Stimulated activated CD4-positive, alpha-beta T cell treated with anti-CD3 and anti-CD28 coated beads, Interleukin-4, amount 100 ng/mL, for 48 hours (primary cell): Measurements from ENCODE around the gene SUSD6.
A peak's percentile ranks its signal among the peaks of the same experiment; 100 is the strongest.

Experiments
- DNase-seq, 2 donors: peaks; one replicate each; pipeline ENCODE4 v3.0.0-alpha.2; 2020; ENCODE audit warnings: low read depth in 2 of 2

SUSD6 gene, protein sequence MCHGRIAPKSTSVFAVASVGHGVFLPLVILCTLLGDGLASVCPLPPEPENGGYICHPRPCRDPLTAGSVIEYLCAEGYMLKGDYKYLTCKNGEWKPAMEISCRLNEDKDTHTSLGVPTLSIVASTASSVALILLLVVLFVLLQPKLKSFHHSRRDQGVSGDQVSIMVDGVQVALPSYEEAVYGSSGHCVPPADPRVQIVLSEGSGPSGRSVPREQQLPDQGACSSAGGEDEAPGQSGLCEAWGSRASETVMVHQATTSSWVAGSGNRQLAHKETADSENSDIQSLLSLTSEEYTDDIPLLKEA

DNA sequence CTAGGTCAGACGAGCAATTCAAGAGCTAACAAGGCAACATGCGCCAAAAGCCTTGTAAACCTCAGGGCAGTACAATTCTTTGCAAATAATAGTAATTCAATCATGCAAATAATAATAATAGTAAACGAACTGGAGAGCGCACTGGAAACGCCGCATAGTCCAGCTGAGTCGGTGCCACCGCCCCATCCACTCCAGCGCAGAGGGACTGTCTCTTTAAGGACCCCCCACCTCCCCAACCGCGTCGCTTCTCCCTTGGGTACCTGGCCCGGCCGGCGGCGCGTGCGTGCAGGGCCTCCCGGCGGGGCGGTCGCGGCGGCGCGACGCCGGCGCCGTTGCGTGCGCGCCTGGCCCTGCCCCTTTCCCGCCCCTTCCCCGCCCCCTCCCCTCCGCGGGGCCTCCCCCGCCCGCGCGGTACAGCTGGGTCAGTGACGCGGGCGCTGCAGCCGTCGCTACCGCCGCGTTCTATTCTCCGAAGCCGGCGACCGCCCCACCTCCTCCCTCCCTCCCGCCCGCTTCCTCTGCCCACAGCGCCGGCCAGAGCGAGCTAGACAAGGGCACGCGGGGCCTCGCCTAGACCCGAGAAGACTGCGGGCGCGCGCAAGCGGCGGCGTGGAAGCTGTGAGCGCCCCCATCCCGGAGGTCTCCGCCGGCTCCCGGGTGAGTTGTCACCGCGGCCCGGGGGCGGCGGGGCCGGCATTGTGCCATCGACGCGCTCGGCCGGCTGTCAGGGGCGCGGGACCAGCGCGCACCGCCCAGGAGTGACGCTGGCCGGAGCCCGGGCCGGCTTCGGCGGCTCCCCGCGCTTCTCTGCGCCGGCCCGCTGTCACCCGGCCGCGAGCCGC, at the start of gene SUSD6:
Gene SUSD6, plus strand, starts transcription at position 425 of the 842 bp plus-strand sequence. CDS start 46,997 bp downstream, outside the sequence.
- DNase-seq, result peak; percentile 80 to 85

DNA sequence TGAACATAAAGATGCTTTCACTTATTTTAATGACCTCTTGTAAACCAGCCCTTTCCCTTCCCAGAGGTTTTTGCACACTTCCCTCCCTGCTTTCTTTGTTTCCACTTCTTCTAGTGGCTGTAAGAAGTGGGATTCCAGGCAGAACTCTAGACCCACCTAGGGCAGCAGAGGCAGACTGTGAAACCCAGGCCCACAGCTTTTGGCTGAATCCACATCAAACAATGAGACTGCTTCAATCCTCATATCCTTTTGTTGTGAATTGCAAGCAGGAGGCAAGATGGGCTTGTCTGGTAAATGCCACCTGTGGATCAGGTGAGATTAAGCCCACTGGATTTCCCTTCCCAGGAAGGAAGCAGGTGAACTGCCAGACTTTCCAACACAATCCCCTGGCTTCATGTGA, 49.5 kb upstream of the SUSD6 start:
- no peak for DNase-seq

DNA sequence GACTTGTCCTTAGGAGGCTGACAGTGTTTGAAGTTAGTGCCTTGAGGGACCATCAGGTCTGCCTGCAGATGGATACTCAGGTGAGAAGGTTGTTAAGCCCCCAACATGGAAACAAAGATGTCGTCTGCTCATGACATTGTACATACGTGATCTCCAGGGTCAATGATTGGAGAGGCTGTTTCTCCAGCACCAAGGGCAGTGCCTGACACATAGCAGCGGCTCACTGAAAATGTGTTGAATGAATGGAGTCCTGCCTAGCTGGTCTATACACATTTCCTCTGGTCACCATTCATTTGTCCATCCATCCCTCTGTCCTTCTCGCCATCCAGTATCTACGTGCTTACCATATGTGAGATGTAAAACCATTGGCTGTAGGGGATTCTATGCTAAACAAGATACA, 43.8 kb upstream of the SUSD6 start:
- DNase-seq, result no peak

DNA sequence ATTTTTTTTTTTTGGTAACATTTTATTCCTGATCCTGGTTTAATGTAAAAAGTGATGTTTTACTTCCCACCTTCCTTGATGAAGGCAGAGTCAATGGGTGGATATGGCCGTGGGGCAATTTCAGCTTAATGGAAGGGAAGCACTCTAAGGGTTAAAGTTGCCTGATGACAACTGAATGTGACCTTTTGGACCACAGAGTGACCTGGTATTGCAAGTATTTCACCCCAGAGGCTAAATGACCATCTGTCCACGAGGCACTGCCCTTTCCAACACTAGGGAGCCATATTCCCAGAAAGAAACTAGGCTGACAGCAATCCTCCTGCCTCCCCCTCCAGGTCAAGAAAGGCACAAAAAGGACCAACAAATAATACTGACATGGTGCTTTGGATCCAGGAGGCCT, 41.5 kb upstream of the SUSD6 start:
- DNase-seq, result no peak

DNA sequence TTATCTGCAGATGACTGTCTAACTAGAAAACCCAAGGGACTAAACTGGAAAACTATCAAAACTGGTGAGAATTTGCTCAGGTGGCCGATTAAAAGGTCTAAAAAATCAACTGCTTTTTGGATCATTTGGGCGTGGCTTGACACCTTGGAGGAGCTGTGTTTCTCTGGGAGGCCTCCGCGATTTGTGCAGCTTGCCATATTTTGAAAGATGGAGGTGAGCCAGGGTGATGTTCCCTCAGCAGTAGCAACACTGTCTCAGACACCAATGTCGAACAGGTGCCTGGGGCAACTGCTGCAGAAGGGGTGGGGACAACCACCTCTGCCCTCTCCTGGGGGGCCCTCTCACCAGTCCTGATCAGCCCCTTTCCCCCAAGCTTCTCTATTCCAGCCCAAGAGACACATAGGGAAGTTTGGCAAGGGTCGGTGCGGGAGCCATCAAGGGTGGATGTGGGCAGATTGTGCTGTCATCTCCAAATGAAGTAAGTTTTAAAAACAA, 40.5 kb upstream of the SUSD6 start:
- DNase-seq, result no peak

DNA sequence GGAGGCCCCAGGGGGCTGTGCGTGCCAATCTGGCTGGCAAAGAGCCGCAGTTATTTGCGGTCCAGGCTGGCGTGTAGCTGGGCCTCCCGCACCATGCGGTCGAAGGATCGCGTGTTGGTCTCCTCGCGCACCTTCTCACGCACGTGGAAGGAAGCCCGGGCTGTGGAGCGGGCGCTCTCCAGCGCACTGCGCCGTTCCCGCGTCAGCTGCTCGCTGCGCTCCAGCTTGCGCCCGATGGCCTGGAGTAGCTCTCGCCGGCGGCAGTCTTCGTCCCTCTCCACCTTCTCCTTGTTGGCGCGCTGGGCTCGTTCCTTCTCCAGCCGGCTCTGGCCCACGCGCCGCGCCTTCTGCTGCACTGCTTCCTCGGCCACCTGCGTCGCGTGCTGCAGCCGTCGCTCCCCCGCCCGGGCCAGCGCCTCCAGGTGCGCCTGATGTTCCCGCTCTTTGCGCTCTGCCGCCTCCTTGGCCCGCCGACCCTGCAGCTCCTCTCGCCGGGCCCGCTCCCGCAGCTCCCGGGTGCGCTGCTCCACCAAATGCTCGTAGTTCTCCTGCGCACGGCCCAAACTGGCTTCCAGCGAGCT, 39.9 kb upstream of the SUSD6 start:
- DNase-seq, result no peak

DNA sequence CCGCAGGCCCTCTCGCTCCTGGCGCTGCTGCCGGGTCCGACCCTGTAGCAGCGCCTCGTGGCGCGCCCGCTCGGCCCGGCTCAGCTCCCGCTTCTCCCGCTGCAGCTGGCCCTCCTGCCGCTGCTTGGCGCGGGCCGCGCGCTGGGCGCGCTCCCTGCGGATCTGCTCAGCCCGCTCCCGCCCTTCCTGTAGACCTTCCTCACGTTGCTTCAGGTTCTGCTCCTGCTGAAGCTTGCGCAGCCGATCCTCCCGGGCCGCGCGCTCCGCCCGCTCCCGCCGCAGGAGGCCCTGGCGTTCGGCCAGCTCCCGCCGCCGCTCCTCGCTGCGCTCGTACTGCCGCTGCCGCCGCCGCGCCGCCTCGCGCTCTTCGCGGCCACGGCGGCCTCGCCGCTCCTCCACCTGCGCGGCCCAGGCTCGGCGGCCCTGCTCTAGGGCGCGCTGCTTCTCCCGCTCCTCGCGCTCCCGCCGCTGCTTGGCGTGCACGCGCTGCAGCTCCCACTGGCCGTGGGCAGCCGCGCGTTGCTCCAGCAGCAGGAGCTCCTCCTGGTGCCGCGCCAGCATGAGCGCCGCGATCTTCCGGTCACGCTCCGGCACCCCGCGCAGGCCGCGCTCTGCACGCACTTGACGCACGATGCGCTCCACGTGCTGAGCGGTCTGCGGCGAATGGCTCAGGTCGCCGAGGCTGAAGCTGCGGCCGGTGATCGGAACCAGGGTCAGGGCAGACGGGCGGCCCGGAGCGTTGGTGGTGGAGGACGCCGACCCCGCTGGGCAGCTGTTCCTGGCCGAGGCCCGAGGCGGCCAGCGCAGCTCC, 39.2 kb upstream of the SUSD6 start:
- no peak for DNase-seq

DNA sequence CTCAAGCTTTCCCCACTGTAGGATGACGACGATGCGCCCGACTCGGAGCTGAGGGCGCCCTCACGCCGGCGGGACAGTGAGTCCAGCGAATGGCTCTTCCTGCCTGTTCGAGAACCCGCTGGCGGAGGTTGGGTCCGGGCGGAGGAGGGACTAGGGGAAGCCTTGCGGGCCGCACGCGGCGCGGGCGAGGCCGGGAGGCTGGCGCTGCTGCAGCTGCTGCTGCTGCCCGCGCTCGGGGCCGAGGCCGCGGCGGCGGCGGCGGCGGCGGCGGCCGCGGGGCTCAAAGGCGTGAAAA, 38.6 kb upstream of the SUSD6 start:
- DNase-seq, result no peak

DNA sequence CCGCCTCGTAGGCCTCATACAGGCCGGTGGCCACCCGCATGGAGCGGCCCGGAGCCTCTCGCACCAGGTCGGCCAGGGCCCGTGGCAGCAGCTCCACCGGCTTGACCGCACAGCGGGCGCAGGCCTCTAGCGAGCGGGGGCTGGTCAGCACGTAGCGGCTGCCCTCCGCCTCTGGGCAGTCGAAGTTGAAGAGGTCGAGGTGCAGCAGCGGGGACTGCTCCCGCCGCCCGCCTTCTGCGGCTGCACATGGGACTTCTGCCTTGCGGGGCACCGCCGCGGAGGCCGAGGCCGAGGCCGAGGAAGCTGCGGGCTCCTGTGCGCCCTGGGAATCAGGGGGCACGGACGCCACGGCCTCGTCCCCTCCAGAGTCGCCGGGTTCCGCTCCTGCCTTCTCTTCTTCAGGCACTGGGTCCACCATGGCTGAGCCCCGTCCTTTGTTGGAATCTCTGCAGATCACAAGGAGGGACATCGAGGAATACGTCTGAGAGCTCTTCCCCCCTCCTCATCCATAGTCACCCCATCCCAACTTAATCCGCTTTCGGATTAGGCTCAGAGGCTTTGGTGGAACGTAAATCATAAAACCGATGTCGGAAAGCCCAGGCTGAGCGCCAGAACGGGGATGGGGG, 38.1 kb upstream of the SUSD6 start:
- DNase-seq, result no peak

DNA sequence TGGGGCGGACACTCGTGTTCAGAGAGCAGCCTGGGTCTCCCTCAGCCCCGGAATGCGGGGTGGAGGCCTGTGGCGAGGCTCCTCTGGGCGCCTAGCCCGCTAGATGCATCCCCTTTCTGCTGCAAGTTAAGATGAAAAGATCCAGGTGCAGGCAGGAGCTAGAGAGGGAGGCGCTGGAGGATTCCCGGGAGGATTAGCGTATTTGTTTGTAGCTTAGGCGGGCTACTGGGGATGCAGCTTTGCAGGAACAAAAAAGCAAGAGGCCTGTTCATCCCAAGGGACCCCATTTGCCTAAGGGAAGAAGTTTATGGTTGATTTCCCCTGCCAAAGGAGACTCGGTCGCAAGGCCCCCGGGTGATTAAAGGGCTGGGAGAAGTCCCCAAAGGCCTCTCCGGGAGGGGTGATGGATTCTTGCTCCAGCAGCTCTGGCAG, 37.5 kb upstream of the SUSD6 start:
- DNase-seq, result no peak

DNA sequence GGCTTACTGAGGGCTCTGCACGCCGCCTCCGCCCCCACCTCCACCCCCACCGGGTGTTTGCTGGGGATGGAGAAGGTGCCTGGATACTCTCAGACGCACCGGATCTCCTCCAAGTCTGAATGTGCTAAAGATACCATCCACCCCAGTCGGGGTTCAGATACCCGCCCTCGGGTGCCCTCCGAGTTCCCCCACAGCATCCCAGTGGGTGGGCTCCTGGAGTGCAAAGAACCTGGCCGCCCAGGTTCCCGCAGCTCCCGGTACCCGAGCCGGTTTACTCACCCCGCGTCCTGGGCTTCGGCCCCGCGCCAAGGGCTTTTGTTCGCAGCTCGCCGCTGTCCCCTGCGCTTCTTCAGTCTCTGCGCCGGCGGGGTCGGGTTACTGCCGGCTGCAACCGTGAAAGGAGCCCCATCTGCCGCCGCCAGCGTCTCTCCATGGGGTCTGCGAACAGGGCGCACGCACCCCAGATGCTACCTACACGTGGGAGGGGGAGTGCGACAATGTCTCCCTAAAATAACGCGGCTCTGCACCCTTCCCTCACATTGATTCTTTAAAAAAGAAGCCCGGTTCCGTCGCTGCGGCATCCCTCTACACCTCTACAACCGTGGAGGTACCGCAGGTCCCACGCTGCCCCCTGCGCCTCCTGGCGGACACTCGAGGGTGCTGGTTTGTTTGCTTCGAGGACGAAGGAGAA, 37.0 kb upstream of the SUSD6 start, which contains the start of gene CCDC177:
Gene CCDC177, minus strand, starts transcription at position 609 of the 691 bp plus-strand sequence. CDS start 1,249 bp downstream, outside the sequence.
- DNase-seq, result peak; percentile 60 to 75

DNA sequence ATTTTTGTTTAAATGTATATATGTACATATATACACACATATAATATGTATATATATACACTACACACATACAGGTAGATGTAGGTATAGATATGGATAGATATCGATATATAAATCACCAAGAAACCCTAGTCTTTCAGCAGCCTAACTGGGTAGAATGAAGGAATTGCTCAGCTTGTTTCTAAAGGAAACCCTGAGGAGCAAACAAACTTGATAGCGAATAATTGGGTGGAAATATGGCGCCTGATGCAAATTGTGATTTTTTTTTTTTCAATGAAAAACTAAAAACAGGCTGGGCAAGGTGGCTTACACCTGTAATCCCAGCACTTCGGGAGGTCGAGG, 36.5 kb upstream of the SUSD6 start:
- DNase-seq, result no peak

DNA sequence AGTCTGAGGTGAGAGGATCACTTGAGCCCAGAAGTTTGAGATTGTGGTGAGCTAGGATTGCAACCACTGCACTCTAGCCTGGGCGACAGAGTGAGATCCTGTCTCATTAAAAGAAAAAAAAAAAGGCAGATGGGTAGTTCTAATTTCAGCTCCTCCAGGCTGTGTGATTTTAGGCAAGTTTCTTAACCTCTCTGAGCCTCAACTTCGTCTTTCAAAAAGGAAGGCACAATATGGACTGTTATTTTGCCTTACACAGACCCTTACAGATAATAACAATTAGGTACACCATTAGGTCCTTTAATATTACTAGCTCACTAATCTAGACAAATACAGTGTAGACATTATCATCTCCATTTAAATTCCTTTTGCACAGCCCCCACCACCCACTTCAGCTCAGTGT, 31.9 kb upstream of the SUSD6 start:
- DNase-seq, result no peak

DNA sequence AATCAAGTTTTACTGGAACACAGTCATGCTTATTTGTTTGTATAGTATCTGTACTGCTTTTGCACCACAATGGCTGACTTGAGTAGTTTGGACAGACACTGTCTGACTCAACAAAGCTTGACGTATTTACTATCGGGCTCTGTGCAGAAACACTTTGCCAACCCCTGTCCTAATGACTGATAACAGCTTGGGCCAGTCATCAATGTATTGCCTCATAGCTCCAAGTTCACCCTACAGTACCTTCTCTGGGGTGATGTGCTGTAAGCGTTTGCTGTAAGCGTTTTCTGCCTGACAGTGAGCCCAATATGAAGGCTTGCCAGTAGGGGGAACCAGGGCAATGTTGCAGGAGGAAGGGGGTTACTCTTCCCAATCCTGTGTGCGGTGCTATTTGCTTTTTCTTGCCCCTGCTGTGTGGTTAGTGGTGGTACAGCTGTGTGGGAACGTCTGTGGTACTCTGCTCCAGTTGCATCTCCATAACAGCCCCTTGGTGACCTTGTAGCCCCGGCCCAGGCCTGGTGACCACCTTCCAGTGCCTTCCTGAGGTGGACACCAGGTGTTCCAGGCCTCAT, 31.3 kb upstream of the SUSD6 start:
- DNase-seq, result no peak

DNA sequence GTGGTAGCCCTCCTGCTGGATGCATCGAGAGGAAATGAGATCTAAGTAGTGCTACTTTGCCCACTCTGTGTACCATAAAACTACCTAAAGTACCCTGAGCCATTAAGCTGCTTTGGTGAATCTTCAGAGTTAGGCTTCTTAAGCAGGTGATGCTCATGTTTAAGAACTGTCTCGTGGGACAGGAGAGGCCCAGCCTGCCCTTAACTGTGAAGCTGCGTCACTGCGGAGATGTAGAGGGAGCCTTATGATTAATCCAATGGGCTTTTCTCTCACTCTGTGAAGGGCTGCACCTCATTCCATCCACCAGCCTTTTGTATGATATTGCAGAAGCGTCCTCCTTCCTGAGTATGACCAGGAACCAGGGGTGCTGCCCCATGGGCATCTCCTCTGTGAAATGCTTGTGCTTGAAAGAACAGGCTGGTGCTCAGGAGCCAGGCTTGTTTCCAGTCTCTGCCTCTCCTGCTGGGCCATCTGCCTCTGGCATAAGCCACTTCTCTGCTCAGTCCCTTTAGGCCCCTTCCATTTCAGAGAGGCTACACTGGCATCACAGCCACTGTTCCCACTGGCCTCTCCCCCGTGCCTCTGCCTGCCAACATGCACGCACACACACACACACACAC, 30.0 kb upstream of the SUSD6 start:
- no peak for DNase-seq

DNA sequence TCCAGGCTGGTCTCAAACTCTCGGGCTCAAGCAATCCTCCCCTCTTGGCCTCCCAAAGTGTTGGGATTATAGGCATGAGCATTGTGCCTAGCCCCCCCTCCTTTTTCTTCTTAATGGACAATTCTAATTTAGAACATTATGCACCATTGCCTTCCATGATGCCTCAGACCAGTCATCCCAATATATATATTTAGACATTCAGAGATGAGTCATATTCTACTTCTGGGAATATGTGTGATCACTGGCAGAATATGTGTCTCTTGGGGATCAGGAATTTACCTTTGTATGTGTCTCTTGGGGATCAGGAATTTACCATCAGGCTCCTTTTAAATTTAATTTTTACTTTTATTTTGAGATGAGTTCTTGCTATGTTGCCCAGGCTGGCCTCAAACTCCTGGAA, 29.2 kb upstream of the SUSD6 start:
- DNase-seq, result no peak

DNA sequence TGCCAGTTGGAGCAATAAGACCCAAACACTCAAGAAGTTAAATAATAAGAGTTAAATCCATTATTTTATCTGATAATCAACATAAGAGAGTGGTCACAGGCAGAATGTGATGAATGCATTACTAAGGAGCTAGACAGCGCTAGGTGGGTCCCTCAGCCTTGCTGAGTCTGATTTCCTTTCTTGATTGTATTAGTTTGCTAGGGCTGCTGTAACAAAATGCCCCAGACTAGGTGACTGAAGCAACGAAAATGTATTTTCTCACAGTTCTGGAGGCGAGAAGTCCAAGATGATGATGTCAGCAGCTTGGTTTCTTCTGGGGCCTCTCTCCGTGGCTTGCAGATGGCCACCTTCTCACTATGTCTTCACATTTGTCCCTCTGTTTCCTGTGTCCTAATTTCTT, 28.6 kb upstream of the SUSD6 start:
- DNase-seq, result no peak

DNA sequence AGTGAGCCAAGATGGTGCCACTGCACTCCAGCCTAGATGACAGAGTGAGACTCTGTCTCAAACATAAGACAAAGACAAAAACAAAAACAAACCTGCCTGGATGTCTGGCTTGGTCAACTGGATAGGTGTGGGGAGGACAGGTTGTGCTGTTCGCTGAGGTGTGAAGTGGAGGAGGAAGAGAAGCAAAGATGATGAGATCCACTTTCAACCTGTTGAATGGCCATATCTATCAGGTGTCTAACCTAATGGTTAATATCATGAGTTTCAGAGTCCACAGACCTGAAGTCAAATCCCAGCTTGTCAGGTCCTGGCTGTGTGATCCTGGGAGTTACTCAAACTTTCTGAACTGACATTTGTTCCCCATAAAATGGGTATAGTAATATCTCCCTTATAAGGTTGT, 27.0 kb upstream of the SUSD6 start:
- no peak for DNase-seq

DNA sequence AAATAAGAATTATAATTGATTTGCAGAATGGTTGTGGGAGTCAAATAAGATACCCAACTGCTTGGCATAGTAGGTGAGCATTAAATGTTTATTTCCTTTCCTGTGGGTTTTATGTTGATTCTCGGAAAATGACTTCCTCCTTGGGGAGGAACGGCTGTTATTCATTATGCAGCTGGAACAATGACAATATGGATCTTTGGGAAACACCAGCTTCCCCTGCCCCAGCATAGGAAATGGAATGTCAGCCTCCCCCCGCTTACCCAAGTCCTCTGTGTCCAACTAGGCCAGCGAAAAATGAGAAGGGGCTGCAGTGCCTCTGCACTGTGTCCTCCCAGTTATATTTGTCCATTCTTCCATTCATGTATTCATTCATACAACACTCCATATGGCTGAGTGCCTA, 25.0 kb upstream of the SUSD6 start:
- no peak for DNase-seq

DNA sequence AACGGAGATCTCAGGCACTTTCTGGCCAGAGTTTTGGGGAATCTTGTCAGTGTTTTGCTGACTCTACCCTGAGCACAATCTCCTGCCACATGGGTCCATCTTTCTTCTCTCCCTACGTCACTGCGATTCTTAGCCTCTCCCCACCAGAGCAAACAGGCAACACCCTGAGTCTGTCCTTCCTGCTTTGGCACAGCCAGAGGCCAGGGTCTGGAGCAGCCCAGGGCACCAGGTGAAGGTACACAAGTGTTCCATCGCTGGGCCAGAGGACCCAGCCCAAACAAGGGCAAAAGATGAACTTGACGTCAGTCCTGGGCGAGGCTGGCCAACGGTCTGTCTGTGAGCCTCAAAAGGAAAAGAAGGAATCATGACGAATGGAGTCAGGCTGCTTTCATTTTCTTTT, 24.0 kb upstream of the SUSD6 start:
- no peak for DNase-seq
